Measurements from ENCODE around the gene ZER1. TPM values are rescaled to one million over a fixed set of nuclear protein-coding genes. Genes with fewer than 3 reads are reported as not detected.

ZER1 gene
- total RNA-seq, 1 donor from 2014 or later: 45.5 TPM

DNA sequence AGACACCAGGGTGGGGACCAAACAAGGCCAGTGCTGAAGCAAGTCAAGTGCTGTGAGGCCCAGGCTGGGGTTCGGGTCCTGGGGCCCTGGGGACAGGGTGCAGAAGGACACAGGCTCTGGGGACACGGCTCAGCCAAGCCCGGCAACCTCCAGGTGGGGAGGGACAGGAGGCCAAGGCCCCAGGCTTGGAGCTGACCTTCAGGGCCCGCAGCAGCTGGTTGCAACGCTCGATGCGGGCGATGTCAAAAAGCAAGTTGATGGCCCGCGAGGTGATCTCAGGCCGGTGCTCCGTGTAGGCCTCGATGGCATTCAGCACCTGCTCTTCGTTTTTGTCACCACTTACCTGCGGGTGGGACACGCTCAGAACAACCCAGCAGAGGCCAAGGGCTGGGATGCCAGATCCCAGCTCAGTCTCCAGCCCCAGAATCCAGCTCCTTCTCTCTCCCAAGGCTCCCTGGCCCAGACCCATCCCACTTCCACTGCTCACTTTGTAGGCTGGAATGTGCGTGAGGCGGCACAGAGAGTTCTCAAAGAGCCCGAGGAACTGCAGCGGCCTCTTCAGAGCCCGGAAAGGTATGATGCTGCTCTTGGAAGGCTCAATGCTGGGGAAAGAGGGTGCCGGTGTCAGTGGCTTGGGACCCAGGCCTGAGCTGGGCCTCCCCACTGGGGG is 20.7 kb downstream of the ZER1 start:
- Histone ChIP-seq H3K9me3 (no peaks in the 10 kb centered on the region), H3K4me3 (no peak overlapping the region), H3K27me3 (ENCODE audit: low read depth) (no peaks in the 10 kb centered on the region), H3K4me1 (no peaks in the 10 kb centered on the region), H3K36me3 (peaks cover 78% of the 10 kb centered on the region), H3K27ac (no peak overlapping the region)
- ATAC-seq (peak in 1 of 2 donors; percentile 21), DNase-seq (no peak)
- TF ChIP-seq, protein P1, sequence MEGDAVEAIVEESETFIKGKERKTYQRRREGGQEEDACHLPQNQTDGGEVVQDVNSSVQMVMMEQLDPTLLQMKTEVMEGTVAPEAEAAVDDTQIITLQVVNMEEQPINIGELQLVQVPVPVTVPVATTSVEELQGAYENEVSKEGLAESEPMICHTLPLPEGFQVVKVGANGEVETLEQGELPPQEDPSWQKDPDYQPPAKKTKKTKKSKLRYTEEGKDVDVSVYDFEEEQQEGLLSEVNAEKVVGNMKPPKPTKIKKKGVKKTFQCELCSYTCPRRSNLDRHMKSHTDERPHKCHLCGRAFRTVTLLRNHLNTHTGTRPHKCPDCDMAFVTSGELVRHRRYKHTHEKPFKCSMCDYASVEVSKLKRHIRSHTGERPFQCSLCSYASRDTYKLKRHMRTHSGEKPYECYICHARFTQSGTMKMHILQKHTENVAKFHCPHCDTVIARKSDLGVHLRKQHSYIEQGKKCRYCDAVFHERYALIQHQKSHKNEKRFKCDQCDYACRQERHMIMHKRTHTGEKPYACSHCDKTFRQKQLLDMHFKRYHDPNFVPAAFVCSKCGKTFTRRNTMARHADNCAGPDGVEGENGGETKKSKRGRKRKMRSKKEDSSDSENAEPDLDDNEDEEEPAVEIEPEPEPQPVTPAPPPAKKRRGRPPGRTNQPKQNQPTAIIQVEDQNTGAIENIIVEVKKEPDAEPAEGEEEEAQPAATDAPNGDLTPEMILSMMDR (IDR thresholded peaks at IDR 0.05): no peak
- intact Hi-C loops (cut with DNase I): no loop called here

DNA sequence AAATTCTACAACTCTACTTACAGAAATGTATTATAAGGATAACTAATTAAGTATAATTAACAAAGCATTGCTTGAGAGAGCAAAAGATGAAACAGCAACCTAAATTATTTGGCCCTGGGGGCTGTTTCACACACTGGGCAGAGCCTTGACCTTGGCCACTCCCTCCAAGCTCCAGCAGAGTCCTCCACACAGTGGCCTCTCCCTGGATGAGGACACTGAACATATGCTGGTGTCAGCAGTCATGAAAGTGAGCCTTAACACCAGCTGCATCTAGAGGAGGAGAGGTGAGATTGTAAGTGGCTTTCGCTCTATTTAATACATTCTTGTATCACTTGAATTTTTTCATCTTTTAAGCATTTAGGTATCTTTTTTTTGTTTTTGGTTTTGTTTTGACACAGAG is 24.5 kb downstream of the ZER1 start:
- peaks cover 56% of the 10 kb centered on the region for H3K36me3 ChIP-seq
- ATAC-seq: no peak
- intact Hi-C loops (cut with DNase I): no loop called here

GRCh38 chr9:128743421-128743820 is 28.3 kb downstream of the ZER1 start:
- Histone ChIP-seq H3K9me3 (no peaks in the 10 kb centered on the region), H3K4me3 (no peak overlapping the region), H3K27me3 (ENCODE audit: low read depth) (no peaks in the 10 kb centered on the region), H3K27ac (no peak overlapping the region), H3K36me3 (peaks cover 59% of the 10 kb centered on the region), H3K4me1 (no peaks in the 10 kb centered on the region)
- no peak for DNase-seq
- no peak for ATAC-seq
- intact Hi-C loops (cut with DNase I): no loop called here
- TF ChIP-seq, protein P1 (IDR thresholded peaks at IDR 0.05): no peak

More for the DNA sequence above, 24.5 kb downstream of the ZER1 start:
- H3K27ac ChIP-seq: no peak overlapping the region
- H3K4me1 ChIP-seq: no peaks in the 10 kb centered on the region
- no peaks in the 10 kb centered on the region for H3K27me3 ChIP-seq (ENCODE audit: low read depth)
- no peaks in the 10 kb centered on the region for H3K9me3 ChIP-seq
- no peak overlapping the region for H3K4me3 ChIP-seq
- no peak for DNase-seq
- TF ChIP-seq, protein P1 (IDR thresholded peaks at IDR 0.05): no peak

GRCh38 chr9:128742401-128742800 is 29.3 kb downstream of the ZER1 start:
- peak in 1 of 2 donors; percentile 17 for ATAC-seq
- H3K36me3 ChIP-seq: peaks cover 53% of the 10 kb centered on the region

GRCh38 chr9:128735373-128735772 is 36.4 kb downstream of the ZER1 start:
- H3K4me1 ChIP-seq: no peaks in the 10 kb centered on the region
- TF ChIP-seq, protein P1 (IDR thresholded peaks at IDR 0.05): no peak
- ATAC-seq (no peak), DNase-seq (no peak)
- H3K27ac ChIP-seq: no peak overlapping the region
- H3K36me3 ChIP-seq: peaks cover 74% of the 10 kb centered on the region
- H3K9me3 ChIP-seq: no peaks in the 10 kb centered on the region
- H3K4me3 ChIP-seq: no peak overlapping the region
- H3K27me3 ChIP-seq (ENCODE audit: low read depth): no peaks in the 10 kb centered on the region
- intact Hi-C loops (cut with DNase I): no loop called here

More at GRCh38 chr9:128742401-128742800, 29.3 kb downstream of the ZER1 start:
- no peak for DNase-seq
- TF ChIP-seq, protein P1 (IDR thresholded peaks at IDR 0.05): no peak
- intact Hi-C loops (cut with DNase I): no loop called here
- Histone ChIP-seq H3K9me3 (no peaks in the 10 kb centered on the region), H3K27ac (no peak overlapping the region), H3K4me1 (no peaks in the 10 kb centered on the region), H3K27me3 (ENCODE audit: low read depth) (no peaks in the 10 kb centered on the region), H3K4me3 (no peak overlapping the region)

Measured in lower lobe of right lung (tissue), 2 donors.